COLO668 (cell line): ENCODE measurements around the gene HCRT.
A peak's percentile ranks its signal among the peaks of the same experiment; 100 is the strongest.
"Not testable (repeated sequence)": the region's sequence is repeated elsewhere in the genome, so short reads cannot be mapped to it uniquely, and the experiment has no call there.

Experiments
- DNase-seq: peaks from one replicate; lab custom pipeline; 2025; ENCODE audit not compliant: unreplicated experiment; lab: John Stamatoyannopoulos, UW

Gene HCRT

GRCh38 chr17:42180411-42180921 is 4.8 kb downstream of the HCRT start:
- DNase-seq = no peak

DNA sequence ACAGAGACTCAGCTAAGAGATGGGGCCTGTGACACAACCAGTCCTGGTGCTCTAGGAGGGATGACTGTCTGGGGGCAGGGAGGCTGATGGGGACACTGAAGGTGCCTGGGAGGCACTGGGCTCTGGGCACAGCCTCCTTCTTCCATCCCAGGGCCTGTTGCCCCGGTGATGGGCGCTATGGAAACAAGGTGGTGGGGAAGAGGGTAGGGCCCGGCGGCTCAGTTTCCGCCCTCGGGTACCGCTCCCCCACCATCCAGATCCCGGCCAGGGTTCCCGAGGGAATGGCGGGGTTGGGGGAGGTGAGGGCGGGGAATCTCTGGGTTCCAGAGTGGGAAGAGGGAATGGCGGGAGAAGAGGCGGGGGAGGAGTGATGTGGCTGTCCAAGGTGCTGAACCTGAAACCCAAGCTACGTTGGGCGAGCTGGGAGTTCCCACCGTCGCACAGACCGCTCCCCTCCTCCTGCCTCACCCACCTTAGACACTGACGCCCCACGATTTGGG is 5.3 kb downstream of the HCRT start:
- peak; percentile 50 for DNase-seq

- DNase-seq = no peak
Measured at GRCh38 chr17:42179335-42179734, 5.9 kb downstream of the HCRT start.

- DNase-seq = no peak
Measured at GRCh38 chr17:42178817-42179216, 6.4 kb downstream of the HCRT start.

- DNase-seq = no peak
Measured at GRCh38 chr17:42177684-42178083, 7.6 kb downstream of the HCRT start.

DNA sequence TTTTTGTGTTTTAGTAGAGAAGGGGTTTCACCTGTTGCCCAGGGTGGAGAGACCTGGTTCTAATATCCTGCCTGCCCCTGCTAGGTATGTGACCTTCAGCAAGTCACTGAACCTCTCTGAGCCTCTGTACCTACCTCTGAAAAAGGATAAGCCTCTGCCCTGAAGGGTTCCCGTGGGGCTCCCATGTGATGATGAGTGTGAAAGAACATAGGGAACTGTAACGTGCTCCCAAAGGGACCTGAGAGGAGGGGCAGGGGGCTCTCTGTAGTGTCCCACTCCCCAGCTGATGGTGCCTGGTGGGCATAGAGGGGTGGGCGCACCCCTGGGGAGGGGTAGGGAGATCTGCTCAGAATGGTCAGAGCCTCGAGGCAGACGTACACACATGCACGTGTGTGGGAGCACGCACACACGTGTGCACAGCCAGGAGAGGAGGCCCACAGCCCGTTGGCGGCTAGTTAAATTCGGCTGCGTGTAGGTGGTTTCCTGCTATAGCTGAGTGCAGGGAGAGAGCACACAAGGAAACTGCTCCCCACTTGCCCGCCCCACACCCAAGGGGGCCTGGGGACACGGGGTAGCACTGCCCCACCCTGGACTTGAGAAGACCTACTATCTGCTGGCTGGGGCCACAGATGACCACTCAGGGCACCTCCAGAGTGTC is 11.0 kb downstream of the HCRT start:
- no peak for DNase-seq

DNA sequence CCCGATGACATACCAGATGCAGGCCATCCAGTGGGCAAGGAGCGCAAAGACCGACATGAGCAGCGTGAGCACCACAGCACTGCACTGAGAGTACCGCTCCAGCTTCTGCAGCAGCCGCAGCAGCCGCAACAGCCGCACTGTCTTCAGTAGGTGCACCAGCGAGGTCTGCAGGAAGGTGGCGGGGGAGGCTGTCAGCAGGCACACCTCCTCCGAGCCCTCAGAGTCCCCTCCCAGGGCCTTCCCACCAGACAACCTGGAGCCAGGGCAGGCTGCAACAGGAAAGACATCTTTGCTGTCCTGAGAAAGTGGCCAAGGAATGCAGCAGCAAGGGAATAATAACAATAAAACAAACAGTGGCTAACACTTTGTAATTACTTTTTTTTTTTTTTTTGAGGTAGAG is 13.4 kb downstream of the HCRT start:
- DNase-seq = no peak

DNA sequence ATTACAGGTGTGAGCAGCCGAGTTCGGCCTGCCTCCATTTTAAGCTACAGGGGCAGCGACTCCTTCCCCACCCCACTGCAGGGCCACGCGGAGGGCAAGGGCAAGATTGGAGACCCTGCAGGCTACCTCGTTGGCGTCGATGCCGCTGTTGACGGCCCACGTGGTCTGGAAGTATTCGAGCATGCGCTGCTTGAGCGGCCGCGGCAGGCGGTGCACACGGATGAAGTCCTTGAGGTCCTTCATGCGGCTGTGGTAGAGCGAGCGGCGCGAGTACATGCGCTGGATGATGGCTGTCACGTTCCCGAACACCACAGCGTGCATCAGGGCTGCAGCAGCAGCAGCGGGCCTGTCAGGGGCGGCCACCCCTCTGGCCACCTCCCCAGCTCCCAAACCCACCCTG is 15.9 kb downstream of the HCRT start:
- DNase-seq = no peak

- no peak for DNase-seq
Measured at GRCh38 chr17:42167807-42168206, 17.4 kb downstream of the HCRT start.

DNA sequence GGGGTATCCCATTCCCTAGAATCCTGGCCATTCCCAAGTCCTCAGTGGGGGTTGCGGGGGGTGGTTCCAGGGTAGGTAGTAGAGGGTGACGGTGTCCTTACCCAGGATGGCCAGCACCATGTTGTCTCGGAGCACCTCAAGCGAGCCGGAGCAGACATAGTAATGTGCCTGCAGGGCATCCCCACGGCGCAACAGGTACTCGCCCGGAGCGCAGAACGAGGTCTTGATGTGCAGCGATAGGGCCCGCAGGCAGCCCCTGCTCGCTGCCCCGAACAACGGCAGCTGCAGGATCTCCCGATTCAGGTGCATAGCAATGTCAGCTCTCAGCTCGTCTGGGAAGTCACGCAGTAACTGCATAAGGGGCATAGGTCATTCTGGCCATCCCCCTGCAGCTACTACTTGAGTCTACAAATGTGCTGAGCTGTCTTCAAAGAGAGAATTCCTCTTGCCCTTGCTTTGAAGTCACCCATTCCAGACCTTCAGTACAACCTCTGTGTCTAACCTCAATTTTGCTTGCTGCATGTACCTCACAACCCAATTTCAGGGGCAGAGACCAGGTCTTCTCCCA is 19.0 kb downstream of the HCRT start:
- DNase-seq = no peak

GRCh38 chr17:42165751-42166150 is 19.5 kb downstream of the HCRT start:
- no peak for DNase-seq

GRCh38 chr17:42163696-42164407 is 21.4 kb downstream of the HCRT start:
- no peak for DNase-seq

- DNase-seq = peak; percentile 18
Measured at GRCh38 chr17:42163113-42163512, 22.1 kb downstream of the HCRT start.

GRCh38 chr17:42160531-42160910 is 24.7 kb downstream of the HCRT start:
- DNase-seq = no peak

GRCh38 chr17:42159796-42160530 is 25.3 kb downstream of the HCRT start:
- no peak for DNase-seq

GRCh38 chr17:42155614-42156045 is 29.6 kb downstream of the HCRT start:
- no peak for DNase-seq

DNA sequence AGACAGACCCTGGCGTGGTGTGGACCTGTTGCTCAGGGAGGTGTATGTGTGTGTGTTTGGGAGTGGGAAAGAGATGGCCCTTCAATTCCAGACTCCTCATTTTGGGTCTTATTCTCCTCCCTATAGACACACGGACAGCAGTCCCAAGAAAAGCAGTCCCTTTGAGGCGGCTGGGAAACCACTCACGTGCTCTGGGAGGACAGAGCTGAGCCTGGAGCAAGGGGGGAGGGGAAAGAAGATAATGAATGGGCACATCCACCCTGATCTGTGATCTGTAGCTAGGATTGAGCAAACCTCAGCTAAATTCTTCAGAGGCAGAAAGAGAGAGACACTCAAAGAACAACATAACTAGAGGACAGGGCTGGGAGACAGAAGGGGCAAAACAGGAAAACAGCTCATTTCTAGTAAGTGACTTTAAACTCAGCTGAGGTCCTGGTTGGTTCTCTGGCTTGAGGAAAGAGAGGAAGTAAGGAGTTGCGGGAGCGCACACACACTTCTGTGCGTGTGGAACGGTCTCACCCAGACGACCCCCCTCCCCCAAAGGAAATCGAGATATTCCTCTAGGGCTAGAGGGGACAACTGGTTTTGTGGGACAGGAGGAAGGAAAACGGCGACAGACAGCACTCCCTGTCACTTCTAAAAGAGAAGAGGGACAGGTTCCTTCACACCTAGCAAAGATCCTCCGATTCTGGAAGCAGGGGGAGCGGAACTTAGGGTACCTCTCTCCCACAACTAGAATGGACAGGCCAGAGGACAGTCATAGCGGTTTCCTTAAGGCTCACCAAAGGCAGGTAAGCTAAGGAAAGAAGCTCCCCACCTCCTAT is 31.1 kb downstream of the HCRT start:
- DNase-seq = peak; percentile 2

GRCh38 chr17:42146911-42147607 is 38.2 kb downstream of the HCRT start:
- no peak for DNase-seq

GRCh38 chr17:42143138-42143537 is 42.1 kb downstream of the HCRT start:
- not testable (repeated sequence) for DNase-seq

DNA sequence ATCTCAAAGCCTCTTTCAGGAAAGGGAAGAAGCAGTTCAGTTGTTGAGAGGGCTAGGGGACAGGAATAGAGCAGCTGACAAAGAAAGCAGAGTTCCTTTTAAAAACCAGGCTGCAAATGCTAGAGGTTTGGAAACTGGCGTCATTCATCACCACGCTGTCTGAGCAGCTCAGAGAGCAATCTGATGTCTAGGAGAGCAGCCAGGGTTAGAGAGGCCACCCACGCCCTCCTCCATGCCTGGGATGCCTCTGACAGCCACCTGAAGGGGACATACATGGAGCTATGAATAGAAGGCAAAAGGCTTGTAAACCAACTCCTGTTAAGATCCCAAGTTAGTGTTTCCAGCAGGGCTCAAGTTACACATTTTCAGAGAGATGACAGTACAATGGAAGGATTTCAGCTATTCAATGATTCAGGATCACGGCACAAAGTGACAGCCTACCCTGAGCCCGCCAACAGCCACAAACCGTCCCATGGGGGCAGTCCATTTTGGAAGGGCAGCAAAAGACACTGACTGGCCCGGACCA is 42.8 kb downstream of the HCRT start:
- no peak for DNase-seq
